Glomerular visceral epithelial cell (primary cell): Measurements from ENCODE around the gene GUCY1B1.

ENCODE experiments used
- DNase-seq: peaks from one replicate; pipeline ENCODE4 v3.0.0-alpha.2; 2016; ENCODE audit errors: extremely low spot score

Gene GUCY1B1

DNA sequence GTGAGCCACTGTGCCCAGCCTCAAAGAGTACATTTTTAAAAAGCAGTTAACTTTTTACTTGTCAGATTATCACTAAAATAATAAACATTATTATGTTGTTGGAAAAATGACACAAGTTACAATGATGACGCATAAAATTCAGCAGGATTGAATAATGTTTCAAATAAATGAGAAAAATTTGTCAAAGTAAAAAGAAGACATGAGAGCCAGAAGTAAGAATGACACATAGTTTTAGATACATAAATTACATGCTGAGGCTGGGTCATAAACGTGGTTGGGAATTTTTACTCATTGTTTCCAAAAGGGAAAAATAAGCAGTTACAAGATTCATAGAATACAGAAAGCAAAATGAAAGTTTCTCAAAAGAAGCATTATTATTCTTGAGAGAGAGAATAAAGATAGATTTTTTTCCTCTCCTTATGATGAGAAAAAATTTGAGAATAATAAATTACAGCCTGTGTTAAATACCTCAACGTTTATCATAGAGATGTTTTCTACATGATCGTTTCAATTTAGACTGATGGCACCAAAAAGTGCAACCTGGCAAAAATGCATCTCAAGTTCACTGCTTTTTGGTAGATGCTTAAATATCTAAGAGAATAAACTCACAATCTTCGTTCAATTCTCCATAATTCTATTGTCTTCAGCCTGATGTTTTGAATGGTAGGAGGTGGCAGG, 40.4 kb downstream of the GUCY1B1 start:
- no peak for DNase-seq

DNA sequence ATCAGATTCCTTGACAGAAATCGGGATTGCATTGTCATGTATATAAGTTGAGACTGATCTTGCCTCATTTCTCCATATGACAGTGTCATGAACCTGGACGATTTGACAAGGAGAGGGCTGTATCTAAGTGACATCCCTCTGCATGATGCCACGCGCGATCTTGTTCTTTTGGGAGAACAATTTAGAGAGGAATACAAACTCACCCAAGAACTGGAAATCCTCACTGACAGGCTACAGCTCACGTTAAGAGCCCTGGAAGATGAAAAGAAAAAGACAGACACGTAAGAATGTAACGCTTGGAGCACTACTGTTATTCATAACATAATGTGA, 40.9 kb downstream of the GUCY1B1 start:
- DNase-seq = no peak

DNA sequence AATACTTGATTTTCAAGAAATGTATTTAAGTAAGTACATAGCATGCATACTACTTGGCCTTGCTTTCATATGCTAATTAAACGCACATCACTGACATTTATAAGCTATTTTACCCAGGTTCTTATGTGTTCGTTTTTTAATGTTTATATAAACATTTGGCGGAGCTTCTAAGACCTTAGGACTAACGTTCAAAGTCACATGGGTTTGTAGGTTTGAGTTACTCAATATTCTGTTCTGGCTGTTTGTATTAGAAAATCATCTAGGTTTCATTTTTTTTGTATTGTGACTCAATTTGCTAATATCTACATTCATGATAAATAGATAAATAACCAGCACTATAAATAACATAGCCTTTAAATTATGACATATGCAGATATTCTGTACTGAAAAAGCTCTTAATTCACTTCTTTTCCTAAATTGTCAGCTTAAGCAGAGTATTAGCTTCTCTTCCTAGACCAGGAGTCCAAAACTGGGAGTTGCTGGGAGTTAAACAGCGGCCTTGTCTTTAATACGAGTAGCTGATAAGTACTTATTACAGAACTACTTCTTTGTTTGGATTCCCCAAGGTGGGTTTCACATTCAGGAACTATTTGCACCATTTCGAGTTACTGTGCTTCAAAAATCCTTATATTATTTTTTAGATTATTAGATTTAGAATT, 42.0 kb downstream of the GUCY1B1 start:
- DNase-seq = no peak

DNA sequence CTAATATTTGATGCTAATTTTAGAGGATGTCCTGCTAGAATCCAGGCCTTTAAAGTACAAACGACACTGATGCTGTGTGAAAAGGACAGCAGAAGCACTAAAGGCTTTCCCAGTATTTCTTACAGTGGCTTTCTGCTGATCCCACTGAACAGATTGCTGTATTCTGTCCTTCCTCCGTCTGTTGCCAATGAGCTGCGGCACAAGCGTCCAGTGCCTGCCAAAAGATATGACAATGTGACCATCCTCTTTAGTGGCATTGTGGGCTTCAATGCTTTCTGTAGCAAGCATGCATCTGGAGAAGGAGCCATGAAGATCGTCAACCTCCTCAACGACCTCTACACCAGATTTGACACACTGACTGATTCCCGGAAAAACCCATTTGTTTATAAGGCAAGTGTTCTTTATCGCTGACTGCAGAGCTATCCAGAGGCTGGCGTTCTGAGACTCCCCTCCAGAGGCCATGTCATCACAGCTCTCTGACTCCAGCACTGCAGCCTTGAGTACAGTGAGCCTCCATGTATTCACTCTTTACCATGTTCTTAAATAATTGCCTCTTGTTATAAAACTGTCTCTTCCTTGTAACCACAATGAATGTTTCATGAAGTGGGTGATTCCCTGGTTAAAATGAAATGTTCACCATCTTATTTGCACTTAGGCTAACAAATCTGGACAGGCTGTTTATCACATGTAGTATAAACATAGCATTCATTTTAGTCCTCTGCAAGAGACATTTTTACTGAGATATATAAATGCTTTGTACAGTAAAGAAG, 43.6 kb downstream of the GUCY1B1 start:
- no peak for DNase-seq

DNA sequence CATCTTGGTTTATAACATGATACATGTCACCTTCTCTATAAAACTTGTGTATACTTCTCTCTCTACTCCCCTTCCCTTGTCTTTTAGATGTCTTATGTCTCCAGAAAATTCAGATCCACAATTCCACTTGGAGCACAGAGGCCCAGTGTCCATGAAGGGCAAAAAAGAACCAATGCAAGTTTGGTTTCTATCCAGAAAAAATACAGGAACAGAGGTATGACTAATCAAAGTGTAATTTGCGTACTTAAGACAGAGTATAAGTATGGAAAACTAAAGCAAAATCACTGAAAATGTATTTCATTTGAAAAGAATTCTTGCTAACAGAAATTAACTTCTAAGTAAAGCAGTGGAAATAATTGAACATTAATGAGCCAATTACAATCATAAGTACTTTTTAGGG, 46.2 kb downstream of the GUCY1B1 start:
- peak; percentile 17 for DNase-seq

DNA sequence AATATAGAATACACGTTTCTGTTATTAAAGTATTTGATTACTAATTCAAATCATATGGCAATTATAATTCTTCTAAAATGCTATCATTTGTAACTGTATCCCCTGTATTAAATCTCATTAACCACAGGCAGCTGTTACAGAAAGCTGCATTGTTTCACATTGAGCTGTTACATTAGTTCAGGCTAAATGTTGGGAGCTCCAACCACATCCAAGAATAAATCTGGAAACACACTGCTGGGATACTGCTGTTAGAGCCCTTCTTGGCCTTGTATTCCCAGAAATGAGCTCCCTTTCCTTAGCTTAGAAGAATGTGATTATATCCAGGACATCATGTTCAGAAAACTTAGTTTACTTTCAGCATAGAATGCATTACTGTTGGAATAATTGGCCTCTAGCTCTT, 48.2 kb downstream of the GUCY1B1 start:
- no peak for DNase-seq

DNA sequence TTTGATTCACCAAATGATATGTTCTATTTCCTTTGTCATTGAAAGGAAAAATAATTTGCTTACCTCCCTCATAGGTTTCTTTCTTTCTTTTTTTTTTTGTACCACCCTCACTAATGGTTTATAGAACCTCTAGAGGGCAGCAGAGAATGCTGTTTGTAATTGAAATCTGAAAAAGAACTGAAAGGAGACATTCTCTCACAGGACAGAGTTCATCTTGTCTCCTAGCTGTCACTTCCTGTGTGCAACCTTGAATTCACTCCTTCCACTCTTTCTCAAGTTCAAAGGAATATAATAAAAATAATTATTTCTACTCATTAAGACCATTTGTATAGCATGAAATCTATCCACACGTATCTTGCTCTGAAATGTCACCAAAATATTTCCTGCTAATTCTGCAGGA, 51.0 kb downstream of the GUCY1B1 start:
- DNase-seq = peak; percentile 79

DNA sequence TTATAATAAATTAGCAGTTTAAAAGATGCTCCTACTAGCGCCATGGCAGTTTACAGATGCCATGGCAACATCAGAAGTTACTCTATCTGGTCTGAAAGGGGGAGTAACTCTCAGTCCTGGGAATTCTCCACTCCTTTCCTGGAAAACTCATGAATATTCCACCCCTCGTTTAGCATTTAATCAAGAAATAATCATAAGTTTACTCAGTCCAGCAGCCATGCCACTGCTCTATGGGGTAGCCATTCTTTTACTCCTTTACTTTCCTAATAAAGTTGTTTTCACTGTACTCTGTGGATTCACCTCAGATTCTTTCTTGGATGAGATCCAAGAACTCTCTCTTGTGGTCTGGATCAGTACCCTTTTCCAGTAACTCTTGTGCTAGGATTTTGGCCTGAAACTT, 52.3 kb downstream of the GUCY1B1 start:
- DNase-seq = no peak

DNA sequence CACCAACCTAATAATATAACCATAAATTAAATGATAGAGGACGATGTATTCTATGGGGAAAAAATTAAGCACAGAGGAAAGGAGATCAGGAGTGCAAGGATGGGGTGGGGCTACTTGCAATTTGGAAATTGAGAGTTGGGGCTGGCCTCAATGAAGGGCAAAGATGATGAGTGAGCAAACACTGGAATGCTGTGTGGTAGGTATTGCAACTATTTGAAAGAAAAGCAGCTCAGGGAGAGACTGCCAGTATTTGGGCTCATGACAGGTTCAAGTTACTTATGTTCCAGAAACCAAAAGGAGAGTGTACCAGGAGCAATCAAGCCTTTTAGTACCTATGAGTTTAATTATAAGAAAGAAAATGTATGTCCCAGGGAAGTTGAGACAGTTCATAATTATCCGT, 59.8 kb downstream of the GUCY1B1 start:
- DNase-seq = no peak

DNA sequence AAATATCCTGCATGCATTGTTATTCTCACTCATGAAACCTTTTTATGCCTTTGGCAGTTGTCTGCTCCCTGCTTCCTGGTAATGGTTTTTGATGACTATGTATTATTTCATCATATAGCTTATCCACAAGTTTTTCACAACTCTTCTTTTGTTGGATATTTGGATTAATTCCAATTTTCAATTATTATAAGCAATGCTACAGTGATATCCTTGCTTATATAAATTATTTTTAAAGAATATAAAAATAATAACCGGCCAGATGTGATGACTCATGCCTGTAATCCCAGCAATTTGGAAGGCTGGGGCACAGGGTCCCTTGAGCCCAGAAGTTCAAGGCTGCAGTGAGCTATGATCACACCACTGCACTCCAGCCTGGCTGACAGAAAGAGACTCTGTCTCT, 60.2 kb downstream of the GUCY1B1 start:
- DNase-seq = no peak

DNA sequence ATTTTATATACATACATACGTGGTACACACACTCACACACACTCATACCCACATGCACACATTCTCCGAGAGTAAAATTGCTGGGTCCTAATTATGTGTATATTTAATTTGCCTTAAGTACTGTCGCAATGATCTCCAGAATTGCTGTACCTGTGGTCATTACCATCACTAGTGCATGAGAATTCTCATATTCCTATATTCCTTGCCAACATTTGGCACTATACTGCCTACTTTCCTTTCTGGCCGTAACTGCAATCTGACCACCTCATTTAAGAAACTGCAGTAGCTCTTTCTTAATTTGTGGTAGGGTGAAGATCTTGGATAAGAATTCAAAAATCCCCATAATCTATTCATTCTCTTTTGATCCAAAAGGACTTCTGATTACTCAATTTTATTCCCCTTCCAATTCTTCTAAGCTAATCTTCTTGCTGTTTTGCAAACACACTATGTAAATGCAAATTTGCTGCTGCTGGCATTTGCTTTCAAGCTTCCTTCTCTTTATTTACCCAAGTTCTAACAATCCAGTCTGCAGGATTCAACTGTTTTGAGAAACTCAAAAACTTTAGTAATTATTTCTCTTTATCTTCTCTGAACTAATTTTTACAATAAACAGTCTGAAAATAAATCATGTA, 62.2 kb downstream of the GUCY1B1 start:
- no peak for DNase-seq

DNA sequence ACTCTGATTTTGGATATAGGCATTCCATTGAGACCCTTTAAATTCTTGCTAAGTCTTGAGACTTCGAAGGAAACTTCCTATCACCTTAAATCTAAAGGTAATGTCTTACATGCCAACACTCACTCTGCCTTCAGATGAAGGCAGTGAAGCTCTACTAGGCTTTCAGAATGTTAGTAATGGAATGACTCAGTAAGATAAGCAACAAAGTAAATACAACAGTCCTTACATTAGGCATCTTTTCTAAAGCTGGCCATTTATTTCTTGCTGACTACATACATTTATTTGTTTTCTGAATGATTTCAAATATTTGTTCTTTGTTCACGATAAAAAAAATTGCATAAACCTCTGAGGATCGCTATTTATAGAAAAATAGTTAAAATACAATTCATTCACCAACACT, 63.8 kb downstream of the GUCY1B1 start:
- DNase-seq = no peak

DNA sequence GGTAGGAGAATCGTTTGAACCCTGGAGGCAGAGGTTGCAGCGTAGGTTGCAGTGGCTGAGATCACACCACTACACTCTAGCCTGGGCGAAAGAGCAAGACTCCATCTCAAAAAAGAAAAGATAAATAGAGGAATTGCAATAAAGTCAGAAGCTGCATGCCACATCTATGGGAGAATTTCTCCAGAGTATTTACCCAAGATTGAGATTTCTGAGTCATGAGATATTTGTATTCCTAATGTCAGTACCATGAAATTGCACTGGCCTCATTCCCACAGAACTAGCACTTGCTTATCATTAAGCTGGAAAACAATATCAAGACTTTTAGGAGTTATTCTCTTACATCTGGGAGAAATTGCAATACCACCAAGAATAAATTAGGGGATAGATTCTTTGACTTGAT, 69.8 kb downstream of the GUCY1B1 start:
- no peak for DNase-seq

DNA sequence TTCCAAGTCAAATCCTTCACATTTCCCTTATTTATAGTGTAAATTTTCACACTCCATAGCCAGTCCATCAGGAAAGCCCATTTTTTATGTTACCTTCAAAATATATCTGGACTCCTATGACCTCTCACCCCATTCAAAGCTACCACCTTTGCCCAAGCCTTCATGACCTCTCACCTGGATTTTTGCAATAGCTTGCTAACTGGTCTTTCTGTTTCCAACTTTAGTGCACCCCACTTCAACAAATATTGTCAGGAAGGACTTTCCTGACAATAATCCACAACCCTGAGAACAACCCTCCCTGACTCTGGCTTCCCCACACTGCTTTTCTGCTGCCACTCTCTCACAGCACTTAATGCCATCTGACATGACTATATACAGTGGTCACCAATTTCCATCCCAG, 73.8 kb downstream of the GUCY1B1 start:
- DNase-seq = no peak

DNA sequence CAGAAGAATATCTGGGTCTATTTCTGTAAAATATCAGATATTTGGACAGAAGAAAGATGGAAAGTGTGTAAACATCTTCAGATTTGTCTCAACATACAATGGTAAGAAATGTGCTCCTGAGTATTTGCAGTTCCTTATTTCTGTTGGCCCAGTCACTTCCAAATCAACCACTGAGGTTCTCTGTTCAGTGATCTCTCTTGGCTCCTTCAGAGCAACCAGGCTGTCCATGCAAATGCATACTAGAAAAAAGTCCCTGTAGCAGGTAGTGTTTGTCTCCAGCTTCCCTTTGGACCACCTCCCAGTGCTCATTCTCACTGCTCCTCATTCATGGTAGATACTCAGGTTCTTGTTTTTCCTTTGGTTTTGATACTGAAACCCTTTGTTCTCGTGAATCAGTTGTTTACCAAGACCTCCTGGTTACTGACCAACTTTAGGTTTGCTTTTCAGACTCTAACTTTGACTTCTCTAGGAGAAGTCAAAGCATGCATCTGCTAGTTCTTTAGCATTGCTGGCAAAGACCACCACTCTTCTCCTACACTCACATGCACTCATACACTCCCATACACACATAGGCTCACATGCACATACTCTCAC, 78.5 kb downstream of the GUCY1B1 start:
- no peak for DNase-seq

DNA sequence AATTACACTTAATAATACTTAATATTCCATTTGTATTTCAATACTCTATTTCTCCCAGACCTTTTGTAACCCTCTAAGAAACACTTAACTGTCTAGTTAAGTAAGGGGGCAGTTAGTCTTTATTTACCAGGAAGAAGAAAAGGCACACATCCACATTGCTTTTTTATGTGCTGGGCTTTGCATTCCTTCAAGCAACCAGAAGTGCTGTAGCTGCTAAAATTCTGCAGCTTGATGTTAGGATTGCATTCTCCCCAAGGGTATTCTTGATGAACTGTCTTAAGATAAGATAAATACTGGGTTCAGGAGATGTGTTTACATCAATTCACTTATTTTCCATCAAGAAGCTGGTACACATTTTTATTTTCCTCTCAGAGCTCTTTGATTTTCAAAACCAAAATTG, 83.3 kb downstream of the GUCY1B1 start:
- no peak for DNase-seq

DNA sequence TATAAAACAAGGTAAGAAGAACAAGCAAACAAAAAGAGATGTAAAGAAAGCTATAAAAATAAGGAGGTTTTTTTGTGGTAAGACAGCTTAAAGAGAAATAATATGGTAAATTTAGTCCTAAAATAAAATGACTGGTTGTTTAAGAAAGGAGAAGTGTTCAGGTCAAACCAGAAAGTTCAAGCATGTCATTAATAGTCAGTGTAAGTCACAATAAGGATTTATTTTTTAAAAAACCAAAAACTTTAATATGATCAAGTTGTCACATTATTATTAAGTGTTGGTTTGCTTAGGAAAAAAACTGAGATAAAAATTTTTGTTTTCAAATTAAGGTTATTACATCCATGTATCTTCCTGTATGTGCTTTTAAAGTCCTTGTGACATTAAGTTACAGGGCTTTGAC, 88.1 kb downstream of the GUCY1B1 start:
- no peak for DNase-seq

DNA sequence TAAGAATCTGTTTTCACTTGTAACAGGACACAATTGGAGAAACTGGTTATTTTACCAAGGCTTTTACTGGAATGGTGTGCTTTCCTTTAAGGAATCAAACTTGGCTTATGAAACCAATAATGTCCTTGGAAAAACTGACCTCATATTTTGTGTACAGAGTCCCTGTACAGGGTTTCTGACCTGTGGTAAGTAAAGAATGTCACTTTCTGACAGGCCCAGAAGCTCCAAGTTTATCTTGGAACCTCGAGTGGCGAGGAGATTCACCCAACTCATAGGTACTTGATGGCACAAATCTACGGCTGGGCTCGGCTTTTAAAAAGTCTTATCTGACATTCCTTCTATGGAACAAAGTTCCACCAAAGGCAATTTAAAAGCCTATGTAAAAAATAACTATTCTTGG, 90.2 kb downstream of the GUCY1B1 start:
- no peak for DNase-seq

DNA sequence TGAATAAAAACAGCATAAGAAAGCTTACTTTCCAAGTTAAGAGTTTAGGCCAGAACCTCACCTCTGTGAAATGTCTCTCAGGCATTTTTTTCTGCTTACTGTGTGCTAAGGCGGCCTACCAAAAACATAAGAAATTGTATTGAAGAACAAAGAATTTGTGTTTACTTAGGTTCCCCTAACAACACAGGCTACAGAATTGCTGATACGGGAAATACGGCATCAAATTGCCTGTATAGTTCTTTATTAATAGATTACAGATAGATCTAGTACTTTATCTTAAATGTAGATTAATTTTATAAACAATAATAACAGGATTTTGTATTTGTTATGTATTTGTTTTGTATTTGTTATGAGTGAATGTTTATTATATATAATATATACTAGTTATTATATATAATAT, 94.4 kb downstream of the GUCY1B1 start:
- no peak for DNase-seq

DNA sequence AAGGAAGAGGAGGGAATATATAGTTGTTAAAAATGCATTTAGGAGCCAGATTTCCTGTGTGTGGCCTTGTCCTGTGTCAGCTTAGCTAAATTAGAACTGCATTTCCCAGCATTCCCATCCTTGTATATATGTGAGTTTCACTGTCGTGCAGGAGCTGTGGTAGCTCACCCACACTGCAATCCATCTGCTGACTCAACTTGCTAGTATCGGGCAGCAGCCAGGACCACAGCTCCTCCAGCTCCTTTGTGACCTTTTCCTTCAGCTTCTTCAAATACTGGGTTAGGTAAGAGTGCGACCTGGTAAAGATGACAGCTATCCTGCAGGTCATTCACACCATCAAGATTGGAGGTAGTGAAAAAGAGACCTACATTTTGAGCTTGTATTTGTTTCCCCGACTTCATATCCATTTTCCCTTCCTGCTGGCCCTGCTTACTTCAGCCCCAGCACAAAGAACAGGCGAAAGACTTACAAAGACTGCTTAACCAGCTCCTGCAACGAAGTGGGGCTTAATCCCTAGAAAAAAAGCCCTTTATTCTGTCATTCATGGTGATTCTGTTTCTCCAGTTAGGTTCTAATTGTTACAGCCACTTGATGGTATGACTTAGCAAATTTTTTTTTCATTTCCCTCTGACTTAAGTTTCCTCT, 95.9 kb downstream of the GUCY1B1 start:
- no peak for DNase-seq

DNA sequence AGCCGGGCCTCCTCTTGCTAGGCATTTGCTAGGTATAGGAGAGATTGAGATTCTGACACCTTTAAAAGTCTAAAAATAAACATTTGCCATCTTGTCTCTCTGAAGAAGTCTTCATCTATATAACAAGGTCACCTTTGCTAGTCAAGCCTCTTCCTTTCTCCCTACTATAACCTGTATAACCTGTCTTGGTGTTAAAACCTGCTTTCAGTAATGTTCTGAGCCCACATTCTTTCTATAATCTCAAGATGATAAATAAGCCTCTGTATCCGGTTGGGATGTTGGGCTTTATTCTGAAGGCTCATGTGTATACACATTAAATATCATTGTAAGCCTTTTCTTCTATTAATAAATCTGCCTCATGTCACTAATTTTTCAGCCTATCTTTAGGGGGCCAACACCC, 97.1 kb downstream of the GUCY1B1 start:
- no peak for DNase-seq
